GM19324 (cell line): Measurements from ENCODE around the gene TRAK1.
A peak's percentile ranks its signal among the peaks of the same experiment; 100 is the strongest.

Experiments
- ATAC-seq: cut with Tn5 transposase; IDR thresholded peaks from one replicate; pipeline ENCODE4 v1.9.1; 2021; ENCODE audit warnings: mild to moderate bottlenecking, moderate library complexity; ENCODE audit not compliant: unreplicated experiment, low FRiP score

TRAK1 gene

GRCh38 chr3:42174679-42175385 lies 83.7 kb downstream of the TRAK1 start:
- ATAC-seq, result no peak

DNA sequence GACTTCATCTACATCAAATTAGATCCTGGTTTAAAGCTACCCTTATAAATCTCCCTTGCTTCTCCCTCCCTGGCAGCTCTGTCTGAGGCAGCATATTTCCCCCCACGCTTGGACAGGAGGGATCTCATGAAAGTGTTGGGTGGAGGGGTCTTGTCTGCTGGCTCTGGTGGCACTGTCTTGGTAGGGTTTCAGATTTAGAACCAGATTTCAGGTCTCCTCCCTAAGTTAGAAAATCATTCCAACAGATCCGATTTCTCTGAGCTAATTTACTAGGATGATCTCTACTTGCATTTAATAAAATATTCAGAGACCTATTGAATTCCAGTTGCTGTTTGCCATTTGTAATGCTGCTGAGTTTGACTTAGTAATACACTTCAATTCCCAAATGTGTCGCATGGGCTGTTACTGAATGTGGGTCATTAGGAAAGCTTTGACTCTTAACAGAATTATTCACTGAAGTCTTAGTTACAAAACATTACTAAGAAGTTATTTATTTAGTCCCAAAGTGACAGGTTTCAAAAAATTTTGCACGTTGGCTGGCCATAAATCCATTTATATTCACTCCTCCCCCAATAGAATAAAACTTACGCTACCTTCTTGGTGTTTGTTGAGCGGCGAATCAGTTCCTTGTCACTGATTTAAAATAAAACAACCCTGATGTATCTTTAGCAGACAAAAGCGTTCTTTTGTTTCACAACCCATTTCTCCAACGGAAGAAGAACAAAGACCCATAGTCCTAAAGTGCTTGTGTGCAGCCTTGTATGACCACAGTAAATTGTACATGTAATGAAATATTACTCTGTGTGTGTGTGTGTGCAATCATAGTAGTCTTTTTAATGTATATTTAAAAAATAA lies 84.5 kb downstream of the TRAK1 start:
- ATAC-seq, result no peak

- no peak for ATAC-seq
Observed at GRCh38 chr3:42176242-42177034, 85.3 kb downstream of the TRAK1 start.

- no peak for ATAC-seq
Observed at GRCh38 chr3:42177068-42177800, 86.1 kb downstream of the TRAK1 start.

GRCh38 chr3:42177801-42178150 lies 86.6 kb downstream of the TRAK1 start:
- ATAC-seq, result no peak

DNA sequence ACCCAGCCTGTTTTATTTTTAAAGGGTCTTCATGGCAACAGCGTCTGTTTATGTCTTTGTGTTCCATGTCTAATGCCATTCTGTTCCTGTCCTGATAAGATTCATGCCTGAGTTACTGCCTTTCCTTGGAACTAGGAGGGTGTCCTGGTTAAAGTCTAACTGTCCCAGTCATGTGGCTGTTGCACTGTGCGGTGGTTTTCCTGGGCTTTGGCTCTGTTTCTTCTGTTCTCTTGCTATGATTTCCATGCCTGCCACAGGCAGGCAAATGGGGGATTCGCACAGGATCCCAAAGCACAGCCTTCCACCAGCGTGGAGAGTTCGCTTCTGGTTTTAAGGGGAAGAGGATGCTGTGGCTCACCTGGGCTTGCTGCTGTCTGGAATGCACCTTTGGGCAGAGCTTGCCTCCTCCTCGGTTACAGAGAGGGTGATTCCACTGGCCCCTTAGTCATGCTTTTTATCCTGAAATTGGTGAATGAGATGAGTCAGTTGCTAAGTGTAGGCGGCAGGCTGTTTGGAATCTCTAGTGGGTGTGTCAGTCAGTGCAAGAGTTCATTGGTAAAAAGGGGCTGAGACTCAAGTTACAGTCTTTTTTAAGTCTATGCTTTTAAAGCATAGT lies 88.1 kb downstream of the TRAK1 start:
- no peak for ATAC-seq

GRCh38 chr3:42180901-42181300 lies 89.7 kb downstream of the TRAK1 start:
- ATAC-seq, result no peak

DNA sequence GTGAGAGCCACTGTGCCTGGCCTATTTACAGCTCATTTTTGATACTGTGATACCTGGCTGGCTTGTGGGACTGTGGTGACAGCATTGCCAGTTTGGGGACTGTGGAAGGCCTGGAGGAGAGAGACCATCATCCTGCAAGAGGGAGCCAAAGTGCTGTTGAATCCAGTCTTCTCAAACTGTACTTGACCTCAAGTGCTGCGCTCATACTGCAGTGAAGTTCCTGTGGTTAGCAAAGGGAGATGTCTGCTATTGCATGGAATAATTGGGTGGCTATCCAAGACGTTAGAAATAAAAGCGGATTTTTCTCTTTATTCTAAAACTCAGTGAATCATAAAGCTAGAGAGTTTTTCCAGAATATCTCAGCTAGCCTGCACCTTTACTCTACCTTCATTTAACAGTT lies 91.4 kb downstream of the TRAK1 start:
- no peak for ATAC-seq

DNA sequence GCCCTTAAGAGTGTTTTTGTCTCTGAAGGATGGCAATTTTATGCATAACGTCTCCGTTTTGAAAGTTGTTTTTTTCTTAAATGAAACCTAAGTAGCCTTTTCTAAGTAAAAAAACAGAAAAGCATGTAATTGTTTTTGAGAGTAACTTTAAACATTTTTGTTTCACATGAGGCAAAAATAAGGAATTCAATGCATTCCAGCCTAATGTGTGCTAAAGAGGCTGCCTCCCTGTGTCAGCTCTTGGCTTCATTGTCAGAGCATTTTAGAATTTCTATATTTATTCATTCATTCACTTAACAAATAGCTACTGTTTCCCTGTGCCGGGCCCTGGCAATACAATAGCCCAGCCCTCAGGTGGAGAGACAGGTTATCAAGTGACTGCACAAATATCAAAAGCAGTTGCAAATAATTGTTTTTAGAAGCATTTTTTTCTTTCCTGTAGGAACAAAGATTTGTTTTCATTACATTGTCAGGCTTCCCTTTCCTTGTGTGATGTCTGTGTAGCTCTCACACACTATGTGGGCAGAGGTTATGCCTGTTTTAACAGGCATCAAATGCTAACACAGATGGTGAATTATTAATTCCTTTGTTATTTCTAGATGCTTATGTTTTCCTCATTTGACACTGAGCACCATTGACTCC lies 93.0 kb downstream of the TRAK1 start:
- ATAC-seq, result no peak

DNA sequence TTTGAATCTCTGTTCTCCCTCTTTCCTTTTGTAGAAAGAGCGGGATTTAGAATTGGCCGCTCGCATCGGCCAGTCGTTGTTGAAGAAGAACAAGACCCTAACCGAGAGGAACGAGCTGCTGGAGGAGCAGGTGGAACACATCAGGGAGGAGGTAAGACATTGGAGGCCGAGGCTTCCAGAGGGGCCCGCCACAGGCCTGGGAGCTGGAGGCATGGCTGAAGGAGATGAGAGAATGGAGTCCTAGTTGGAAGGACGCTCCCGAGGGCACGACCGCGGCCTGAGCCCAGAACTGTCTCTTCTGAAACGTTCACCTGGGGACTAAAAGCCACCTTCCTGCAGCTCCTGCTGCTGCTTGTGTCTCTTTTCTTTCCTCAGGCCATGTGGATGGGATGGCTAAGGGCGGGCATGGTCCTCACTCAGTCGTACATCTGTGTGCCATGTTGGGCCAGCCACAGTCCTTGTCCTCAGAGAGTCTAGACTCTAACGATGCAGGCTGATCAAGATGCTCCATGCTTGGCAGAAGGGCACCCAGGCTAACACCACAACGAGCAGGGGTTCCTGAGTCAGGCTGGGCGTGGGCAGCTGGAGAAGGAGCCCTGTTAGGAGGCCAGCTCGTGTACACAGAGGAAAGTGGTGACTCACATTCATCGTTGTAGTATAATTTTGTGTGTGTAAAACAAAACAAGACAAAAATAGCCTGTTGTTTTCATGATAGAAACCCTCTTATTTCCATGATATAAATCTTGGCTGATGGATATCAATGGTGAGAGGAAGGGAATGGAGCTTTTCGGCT lies 93.7 kb downstream of the TRAK1 start:
- no peak for ATAC-seq

GRCh38 chr3:42187936-42188335 lies 96.8 kb downstream of the TRAK1 start:
- no peak for ATAC-seq

GRCh38 chr3:42188376-42188775 lies 97.2 kb downstream of the TRAK1 start:
- ATAC-seq, result no peak

- ATAC-seq, result no peak
Observed at GRCh38 chr3:42189001-42189460, 97.9 kb downstream of the TRAK1 start.

DNA sequence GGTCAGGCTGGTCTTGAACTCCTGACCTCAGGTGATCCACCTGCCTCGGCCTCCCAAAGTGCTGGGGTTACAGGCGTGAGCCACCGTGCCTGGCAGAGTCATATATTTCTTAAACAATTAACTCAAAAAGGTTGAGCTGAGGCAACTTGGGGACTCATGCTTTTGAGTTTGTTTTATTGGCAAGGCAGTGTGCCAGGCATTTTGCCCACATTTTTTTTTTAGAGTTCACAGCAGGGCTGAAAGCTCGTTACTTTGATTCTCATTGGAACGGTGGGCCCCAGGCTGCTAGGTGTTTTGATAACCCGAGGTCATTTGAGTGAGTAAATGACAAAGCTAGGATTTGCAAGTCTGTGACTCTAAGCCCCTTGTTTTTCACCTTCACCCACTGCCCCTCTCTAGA lies 98.6 kb downstream of the TRAK1 start:
- no peak for ATAC-seq

- ATAC-seq, result no peak
Observed at GRCh38 chr3:42190701-42191442, 99.7 kb downstream of the TRAK1 start.

DNA sequence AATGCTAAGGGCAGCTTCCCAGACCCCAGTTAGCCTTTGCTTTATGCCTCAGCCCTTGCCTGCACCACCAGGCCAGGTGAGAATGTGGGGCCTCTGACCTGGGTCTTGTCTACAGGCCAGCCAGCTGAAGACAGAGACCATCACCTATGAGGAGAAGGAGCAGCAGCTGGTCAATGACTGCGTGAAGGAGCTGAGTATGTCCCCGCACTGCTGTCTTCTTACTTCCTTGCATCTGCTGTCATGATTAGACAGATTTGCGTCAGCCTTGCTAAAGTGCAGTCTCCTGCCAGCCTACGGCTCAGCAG lies 100.2 kb downstream of the TRAK1 start:
- no peak for ATAC-seq

- ATAC-seq, result peak; percentile 46
Observed at GRCh38 chr3:42192334-42193200, 101.4 kb downstream of the TRAK1 start.
